K562 (cell line): ENCODE data around the gene PXN. TPM values are rescaled to one million over a fixed set of nuclear protein-coding genes. Genes with fewer than 3 reads are reported as not detected.

ENCODE experiments used
- BHLHE40 ChIP-seq: IDR thresholded peaks from 2 replicates; pipeline ENCODE4 v1.6.1; 2011; ENCODE audit warnings: low read length, improper control_type of control experiment
- CBFA2T3 ChIP-seq: fragments of 450-650 bp; IDR thresholded peaks from 2 replicates; pipeline ENCODE4 v1.6.1; 2017
- DACH1 ChIP-seq: fragments of 450-650 bp; IDR thresholded peaks from 2 replicates; pipeline ENCODE4 v1.6.1; 2018; ENCODE audit not compliant: partially characterized antibody
- ELK1 ChIP-seq: sonication (generic); formaldehyde crosslinking; IDR thresholded peaks from 2 replicates; pipeline ENCODE4 v1.8.1; 2022; ENCODE audit warnings: missing genetic modification reagents
- ELK3 ChIP-seq: fragments of 450-650 bp; formaldehyde crosslinking; IDR thresholded peaks from 2 replicates; pipeline ENCODE4 v1.4.0; 2020; ENCODE audit warnings: mild to moderate bottlenecking
- HDAC1 ChIP-seq, 2 experiments: fragments of 450-650 bp; IDR thresholded peaks; 2 replicates each; pipeline ENCODE4 v1.6.1; 2016 to 2017; ENCODE audit warnings: inconsistent platforms in 1 of 2, mild to moderate bottlenecking in 1 of 2, moderate library complexity in 1 of 2
- HIVEP1 ChIP-seq: fragments of 250-450 bp; sonication (Bioruptor Pico); IDR thresholded peaks from 2 replicates; pipeline ENCODE4 v1.4.0; 2020; ENCODE audit warnings: mild to moderate bottlenecking
- NR1H2 ChIP-seq: sonication (generic); formaldehyde crosslinking; IDR thresholded peaks from 2 replicates; pipeline ENCODE4 v1.4.0; 2020; ENCODE audit warnings: mild to moderate bottlenecking, missing genetic modification reagents
- POLR2A ChIP-seq: fragments of 450-650 bp; conservative IDR thresholded peaks from 2 replicates; pipeline ENCODE4 v1.6.1; 2016
- RBBP5 ChIP-seq: fragments of 200-600 bp; sonication (generic); IDR thresholded peaks from 2 replicates; pipeline ENCODE4 v1.6.1; 2012; ENCODE audit warnings: borderline replicate concordance, mild to moderate bottlenecking, low read length, control low read depth, inconsistent platforms; ENCODE audit not compliant: insufficient read depth, poor library complexity, severe bottlenecking
- RBFOX2 ChIP-seq: fragments of 200-400 bp; formaldehyde crosslinking; IDR thresholded peaks from 2 replicates; pipeline ENCODE4 v1.6.1; 2017; ENCODE audit warnings: low read depth, mild to moderate bottlenecking, low read length, moderate library complexity
- SMAD4 ChIP-seq: fragments of 250-450 bp; sonication (Bioruptor Pico); conservative IDR thresholded peaks from 2 replicates; pipeline ENCODE4 v1.8.0; 2021; ENCODE audit warnings: inconsistent platforms, mild to moderate bottlenecking, moderate library complexity
- THAP7 ChIP-seq: fragments of 250-450 bp; sonication (Bioruptor Pico); IDR thresholded peaks from 2 replicates; pipeline ENCODE4 v1.5.0; 2021
- ZKSCAN3 ChIP-seq: fragments of 250-450 bp; sonication (Bioruptor Pico); IDR thresholded peaks from 2 replicates; pipeline ENCODE4 v1.4.0; 2020
- polyA plus RNA-seq, 8 experiments: library from polyadenylated mRNA; depleted of rRNA in 4 of 8; stranded (reverse) in 5 of 8; unstranded in 3 of 8; fragments of >200 nt; fragmentation: Nextera tagmentation in 2 of 8; fragmentation: Illumina TruSeq in 1 of 8; extraction: Ambion mirVana in 2 of 8; extraction: Trizol in 1 of 8; gene quantifications; 2 replicates each; pipeline versions ENCODE4 v1.2.1 to v1.2.3, GENCODE V29; 2011 to 2014; ENCODE audit warnings: inconsistent platforms in 1 of 8, missing spikeins in 1 of 8
- total RNA-seq, 7 experiments: library from RNA; depleted of rRNA in 6 of 7; stranded (reverse); fragments of >200 nt in 6 of 7; fragmentation: Illumina TruSeq in 2 of 7; extraction: Trizol in 2 of 7; gene quantifications; 2 replicates each; pipeline versions ENCODE4 v1.2.1 to v1.2.3, GENCODE V29; 2011 to 2021; ENCODE audit warnings: low replicate concordance in 1 of 7
- TF ChIP-seq, protein P1 (sequence below): sonication (generic); formaldehyde crosslinking; IDR thresholded peaks from 2 replicates; pipeline ENCODE4 v1.8.1; 2023; ENCODE audit warnings: missing genetic modification reagents, mild to moderate bottlenecking, borderline replicate concordance
- TF ChIP-seq, protein P2 (sequence below), 2 experiments: IDR thresholded peaks; 2 replicates each; pipeline ENCODE4 v1.6.1; 2011; ENCODE audit warnings: borderline replicate concordance in 1 of 2, control low read depth in 1 of 2, low read depth in 1 of 2, low read length in 1 of 2, mild to moderate bottlenecking in 1 of 2, mixed read lengths in 1 of 2, moderate library complexity in 1 of 2; ENCODE audit not compliant: insufficient read depth in 1 of 2, insufficient read length in 1 of 2, poor library complexity in 1 of 2, severe bottlenecking in 1 of 2; ENCODE audit errors: extremely low read depth in 1 of 2
- TF ChIP-seq, protein P3 (sequence below): sonication (generic); formaldehyde crosslinking; IDR thresholded peaks from 2 replicates; pipeline ENCODE4 v1.8.1; 2023; ENCODE audit warnings: mild to moderate bottlenecking, missing genetic modification reagents

Gene PXN
- total and polyA plus RNA-seq, 9 of the 15 experiments (the other 6 are each of a cell fraction or from before 2014, with no cell fraction given), result 4.0 to 74.1 (median 18.6) TPM

DNA sequence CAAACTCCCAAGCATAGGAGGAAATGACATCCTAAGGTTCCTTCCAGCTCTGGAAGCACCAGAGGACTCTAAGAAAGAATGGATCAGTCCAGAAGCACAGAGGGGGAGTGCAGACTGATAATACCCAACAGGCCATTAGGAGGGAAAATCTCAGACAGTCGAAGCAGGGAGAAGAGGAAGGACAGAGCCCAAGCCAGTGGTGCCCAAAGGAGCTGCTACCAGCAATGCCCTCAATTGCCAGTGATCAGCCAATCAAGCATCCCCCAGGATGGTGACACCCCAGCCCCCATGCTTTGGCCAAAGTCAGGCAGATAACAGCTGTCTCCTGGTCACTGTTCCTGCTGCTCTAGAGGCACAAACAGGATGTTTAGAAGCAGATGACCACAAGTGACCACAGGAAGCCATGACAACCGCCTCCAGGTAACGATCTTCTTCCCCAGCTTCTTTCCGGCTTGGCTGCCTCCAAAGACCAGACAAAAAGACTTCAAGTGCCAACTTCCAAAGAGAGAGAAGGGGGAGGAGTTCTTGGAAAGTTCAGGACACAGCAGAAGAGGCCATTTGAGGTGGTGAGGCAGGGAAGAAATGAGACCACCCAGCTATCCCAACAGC is 16.2 kb downstream of the PXN start (continued):
- TF ChIP-seq, protein P1, sequence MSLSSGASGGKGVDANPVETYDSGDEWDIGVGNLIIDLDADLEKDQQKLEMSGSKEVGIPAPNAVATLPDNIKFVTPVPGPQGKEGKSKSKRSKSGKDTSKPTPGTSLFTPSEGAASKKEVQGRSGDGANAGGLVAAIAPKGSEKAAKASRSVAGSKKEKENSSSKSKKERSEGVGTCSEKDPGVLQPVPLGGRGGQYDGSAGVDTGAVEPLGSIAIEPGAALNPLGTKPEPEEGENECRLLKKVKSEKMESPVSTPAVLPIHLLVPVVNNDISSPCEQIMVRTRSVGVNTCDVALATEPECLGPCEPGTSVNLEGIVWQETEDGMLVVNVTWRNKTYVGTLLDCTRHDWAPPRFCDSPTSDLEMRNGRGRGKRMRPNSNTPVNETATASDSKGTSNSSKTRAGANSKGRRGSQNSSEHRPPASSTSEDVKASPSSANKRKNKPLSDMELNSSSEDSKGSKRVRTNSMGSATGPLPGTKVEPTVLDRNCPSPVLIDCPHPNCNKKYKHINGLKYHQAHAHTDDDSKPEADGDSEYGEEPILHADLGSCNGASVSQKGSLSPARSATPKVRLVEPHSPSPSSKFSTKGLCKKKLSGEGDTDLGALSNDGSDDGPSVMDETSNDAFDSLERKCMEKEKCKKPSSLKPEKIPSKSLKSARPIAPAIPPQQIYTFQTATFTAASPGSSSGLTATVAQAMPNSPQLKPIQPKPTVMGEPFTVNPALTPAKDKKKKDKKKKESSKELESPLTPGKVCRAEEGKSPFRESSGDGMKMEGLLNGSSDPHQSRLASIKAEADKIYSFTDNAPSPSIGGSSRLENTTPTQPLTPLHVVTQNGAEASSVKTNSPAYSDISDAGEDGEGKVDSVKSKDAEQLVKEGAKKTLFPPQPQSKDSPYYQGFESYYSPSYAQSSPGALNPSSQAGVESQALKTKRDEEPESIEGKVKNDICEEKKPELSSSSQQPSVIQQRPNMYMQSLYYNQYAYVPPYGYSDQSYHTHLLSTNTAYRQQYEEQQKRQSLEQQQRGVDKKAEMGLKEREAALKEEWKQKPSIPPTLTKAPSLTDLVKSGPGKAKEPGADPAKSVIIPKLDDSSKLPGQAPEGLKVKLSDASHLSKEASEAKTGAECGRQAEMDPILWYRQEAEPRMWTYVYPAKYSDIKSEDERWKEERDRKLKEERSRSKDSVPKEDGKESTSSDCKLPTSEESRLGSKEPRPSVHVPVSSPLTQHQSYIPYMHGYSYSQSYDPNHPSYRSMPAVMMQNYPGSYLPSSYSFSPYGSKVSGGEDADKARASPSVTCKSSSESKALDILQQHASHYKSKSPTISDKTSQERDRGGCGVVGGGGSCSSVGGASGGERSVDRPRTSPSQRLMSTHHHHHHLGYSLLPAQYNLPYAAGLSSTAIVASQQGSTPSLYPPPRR (CRISPR knock-in tag), result no peak
- TF ChIP-seq BHLHE40 (peak; percentile 15; the same call in 1 of the 2 replicates), THAP7 (CRISPR knock-in tag) (no peak), HIVEP1 (CRISPR knock-in tag) (no peak), HDAC1 (IDR thresholded peaks at IDR 0.05) (0 out of 4 replicates have a peak, but pooled peaks of 1 of the 2 experiments have one; percentile 15), SMAD4 (0 out of 2 replicates have a peak, but pooled peaks have one; percentile 38), ZKSCAN3 (CRISPR knock-in tag) (no peak), POLR2A (no peak), DACH1 (no peak), NR1H2 (CRISPR knock-in tag) (no peak), RBFOX2 (no peak), RBBP5 (no peak), CBFA2T3 (peak; percentile 30; the same call in 1 of the 2 replicates), ELK3 (CRISPR knock-in tag) (no peak), ELK1 (CRISPR knock-in tag) (no peak)
- TF ChIP-seq, protein P2, sequence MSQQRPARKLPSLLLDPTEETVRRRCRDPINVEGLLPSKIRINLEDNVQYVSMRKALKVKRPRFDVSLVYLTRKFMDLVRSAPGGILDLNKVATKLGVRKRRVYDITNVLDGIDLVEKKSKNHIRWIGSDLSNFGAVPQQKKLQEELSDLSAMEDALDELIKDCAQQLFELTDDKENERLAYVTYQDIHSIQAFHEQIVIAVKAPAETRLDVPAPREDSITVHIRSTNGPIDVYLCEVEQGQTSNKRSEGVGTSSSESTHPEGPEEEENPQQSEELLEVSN (IDR thresholded peaks at IDR 0.05; ENCODE audit: borderline replicate concordance in 1 of 2, extremely low read depth in 1 of 2, insufficient read depth in 1 of 2, insufficient read length in 1 of 2, low read depth in 1 of 2, low read length in 1 of 2, poor library complexity in 1 of 2, severe bottlenecking in 1 of 2), result no peak
- TF ChIP-seq, protein P3, sequence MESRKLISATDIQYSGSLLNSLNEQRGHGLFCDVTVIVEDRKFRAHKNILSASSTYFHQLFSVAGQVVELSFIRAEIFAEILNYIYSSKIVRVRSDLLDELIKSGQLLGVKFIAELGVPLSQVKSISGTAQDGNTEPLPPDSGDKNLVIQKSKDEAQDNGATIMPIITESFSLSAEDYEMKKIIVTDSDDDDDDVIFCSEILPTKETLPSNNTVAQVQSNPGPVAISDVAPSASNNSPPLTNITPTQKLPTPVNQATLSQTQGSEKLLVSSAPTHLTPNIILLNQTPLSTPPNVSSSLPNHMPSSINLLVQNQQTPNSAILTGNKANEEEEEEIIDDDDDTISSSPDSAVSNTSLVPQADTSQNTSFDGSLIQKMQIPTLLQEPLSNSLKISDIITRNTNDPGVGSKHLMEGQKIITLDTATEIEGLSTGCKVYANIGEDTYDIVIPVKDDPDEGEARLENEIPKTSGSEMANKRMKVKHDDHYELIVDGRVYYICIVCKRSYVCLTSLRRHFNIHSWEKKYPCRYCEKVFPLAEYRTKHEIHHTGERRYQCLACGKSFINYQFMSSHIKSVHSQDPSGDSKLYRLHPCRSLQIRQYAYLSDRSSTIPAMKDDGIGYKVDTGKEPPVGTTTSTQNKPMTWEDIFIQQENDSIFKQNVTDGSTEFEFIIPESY (CRISPR knock-in tag), result no peak
